Keratinocyte (primary cell): ENCODE measurements around the gene ANGPT4. TPM values are rescaled to one million over a fixed set of nuclear protein-coding genes. Genes with fewer than 3 reads are reported as not detected.

Experiments
- DNase-seq: peaks from one replicate; pipeline ENCODE4 v3.0.0-alpha.2; 2011; ENCODE audit warnings: low read depth, missing footprints, low spot score
- FAIRE-seq: peaks from 2 replicates; lab custom pipeline; 2011; peaks lifted over from hg19 to GRCh38; lab: Jason Lieb, UNC
- H2AFZ ChIP-seq: 2 replicates; pipeline ENCODE4 v1.6.0; 2012; ENCODE audit warnings: low read length, control low read depth, inconsistent platforms; ENCODE audit not compliant: control insufficient read depth
- H3K27ac ChIP-seq: 2 replicates; pipeline ENCODE4 v1.5.1; 2011; ENCODE audit warnings: low read length; ENCODE audit not compliant: control insufficient read depth, insufficient read depth
- H3K27me3 ChIP-seq: 3 replicates; pipeline ENCODE4 v1.6.0; 2011; ENCODE audit warnings: low read length; ENCODE audit not compliant: control insufficient read depth, insufficient read depth; ENCODE audit errors: extremely low read depth
- H3K36me3 ChIP-seq, 2 experiments: 2 replicates in 1 of 2; 3 replicates in 1 of 2; pipeline ENCODE4 v1.5.1; 2011; ENCODE audit warnings: low read length in 2 of 2, mild to moderate bottlenecking in 1 of 2; ENCODE audit not compliant: control insufficient read depth in 2 of 2, insufficient read depth in 2 of 2; ENCODE audit errors: extremely low read depth in 1 of 2
- H3K4me1 ChIP-seq: 3 replicates; pipeline ENCODE4 v1.5.1; 2011; ENCODE audit warnings: low read length; ENCODE audit not compliant: control insufficient read depth, insufficient read depth; ENCODE audit errors: extremely low read depth
- H3K4me2 ChIP-seq: 3 replicates; pipeline ENCODE4 v1.6.0; 2011; ENCODE audit warnings: low read depth, low read length; ENCODE audit not compliant: control insufficient read depth, insufficient read depth; ENCODE audit errors: extremely low read depth
- H3K4me3 ChIP-seq, 3 experiments: fragments of 200-600 bp in 1 of 3; sonication (generic) in 1 of 3; 2 replicates in 2 of 3; 3 replicates in 1 of 3; pipeline ENCODE4 v1.5.1; 2011 to 2016; ENCODE audit warnings: low read length in 3 of 3, mild to moderate bottlenecking in 3 of 3, control low read depth in 2 of 3, inconsistent platforms in 1 of 3, low read depth in 1 of 3, mixed read lengths in 1 of 3, mixed run types in 1 of 3, moderate library complexity in 1 of 3; ENCODE audit not compliant: control insufficient read depth in 2 of 3, insufficient read depth in 2 of 3; ENCODE audit errors: extremely low read depth in 1 of 3
- H3K79me2 ChIP-seq: 2 replicates; pipeline ENCODE4 v1.6.0; 2012; ENCODE audit warnings: low read length; ENCODE audit not compliant: control insufficient read depth, insufficient read depth
- H3K9ac ChIP-seq: 3 replicates; pipeline ENCODE4 v1.6.0; 2011; ENCODE audit warnings: low read length; ENCODE audit not compliant: control insufficient read depth, insufficient read depth; ENCODE audit errors: extremely low read depth
- H3K9me1 ChIP-seq: 3 replicates; pipeline ENCODE4 v1.6.0; 2011; ENCODE audit warnings: low read length; ENCODE audit not compliant: control insufficient read depth, insufficient read depth; ENCODE audit errors: extremely low read depth
- H3K9me3 ChIP-seq: 2 replicates; pipeline ENCODE4 v1.5.1; 2012; ENCODE audit warnings: low read depth, low read length; ENCODE audit not compliant: control insufficient read depth
- H4K20me1 ChIP-seq: 3 replicates; pipeline ENCODE4 v1.6.0; 2011; ENCODE audit warnings: low read length; ENCODE audit not compliant: control insufficient read depth, insufficient read depth; ENCODE audit errors: extremely low read depth
- EZH2 ChIP-seq: IDR thresholded peaks from one replicate; pipeline ENCODE4 v1.6.1; 2012; ENCODE audit warnings: inconsistent platforms, mild to moderate bottlenecking, low read length, moderate library complexity
- dilution Hi-C: fragments of 300-500 bp; cut with MboI; formaldehyde crosslinking; loops from one replicate; pipeline ENCODE4 v1.7.0; 2020; ENCODE audit warnings: low sequenced_read_pairs; ENCODE audit not compliant: extremely low pct_ligation_motif_present
- polyA plus RNA-seq, 5 experiments: library from polyadenylated mRNA; depleted of rRNA in 3 of 5; stranded (reverse) in 3 of 5; stranded (forward) in 1 of 5; unstranded in 1 of 5; fragments of >200 nt; gene quantifications; 1 replicate in 1 of 5; 2 replicates in 3 of 5; 3 replicates in 1 of 5; pipeline versions ENCODE4 v1.2.1 to v1.2.3, GENCODE V29; 2011 to 2012; ENCODE audit warnings: missing spikeins in 2 of 5, low read depth in 1 of 5, low replicate concordance in 1 of 5
- TF ChIP-seq, protein P1 (sequence below), 3 experiments: IDR thresholded peaks in 1 of 3; conservative IDR thresholded peaks in 1 of 3; optimal IDR thresholded peaks in 1 of 3; 2 replicates in 2 of 3; 3 replicates in 1 of 3; pipeline versions ENCODE3 to v1.5.1; 2011; ENCODE audit warnings: low read length in 3 of 3, mild to moderate bottlenecking in 3 of 3, moderate library complexity in 2 of 3, control low read depth in 1 of 3, inconsistent platforms in 1 of 3; ENCODE audit not compliant: insufficient read depth in 2 of 3; ENCODE audit errors: extremely low read depth in 1 of 3

Gene ANGPT4
- polyA plus RNA-seq, 1 donor (not counting 4 experiments of a cell fraction or from before 2014, with no cell fraction given): not detected

DNA sequence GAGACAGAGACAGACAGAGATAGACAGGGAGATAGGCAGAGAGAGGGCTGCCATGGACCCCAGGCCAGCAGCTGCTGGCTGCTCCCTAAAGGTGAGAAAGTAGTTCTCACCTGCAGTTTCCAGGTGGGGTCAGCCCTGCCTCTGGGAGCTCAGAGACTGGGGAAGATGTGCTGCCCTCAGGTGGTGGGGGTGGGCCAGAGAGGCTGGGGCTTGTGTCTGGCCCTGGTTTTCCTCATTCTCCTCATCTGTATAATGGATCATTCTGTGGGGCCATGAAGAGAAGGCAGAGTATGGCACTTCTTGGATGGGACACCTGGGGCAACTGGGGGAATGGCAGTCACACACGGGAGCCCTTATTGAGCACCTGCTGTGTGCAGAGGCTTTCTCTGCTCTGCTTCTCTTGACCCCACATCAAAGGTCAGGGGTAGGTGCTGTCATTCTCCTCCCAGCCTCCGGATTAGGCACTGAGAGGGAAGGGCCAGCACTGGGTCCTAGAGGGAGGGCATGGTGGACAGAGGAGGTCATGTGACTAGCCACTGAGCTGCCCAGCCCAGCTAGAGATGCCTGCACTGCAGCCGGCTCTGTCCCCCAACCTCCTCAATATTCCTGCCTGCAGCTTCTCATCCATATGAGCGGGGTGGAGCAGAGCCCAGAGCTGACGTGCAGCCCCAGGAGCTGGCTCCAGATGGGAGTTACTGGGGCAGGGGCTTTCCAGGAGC, 4.1 kb downstream of the ANGPT4 start:
- DNase-seq (no peak), FAIRE-seq (no peak)
- Histone ChIP-seq H4K20me1 (no peaks in the 10 kb centered on the region), H3K4me2 (no peak overlapping the region), H3K36me3 (no peaks in the 10 kb centered on the region), H3K4me1 (no peaks in the 10 kb centered on the region), H3K27me3 (peaks cover 29% of the 10 kb centered on the region), H2AFZ (no peak overlapping the region), H3K9me3 (no peaks in the 10 kb centered on the region), H3K9ac (no peak overlapping the region), H3K27ac (no peak overlapping the region), H3K4me3 (no peak overlapping the region), H3K9me1 (no peaks in the 10 kb centered on the region), H3K79me2 (no peaks in the 10 kb centered on the region)
- dilution Hi-C loops: no loop called here
- TF ChIP-seq EZH2: no peak
- TF ChIP-seq, protein P1, sequence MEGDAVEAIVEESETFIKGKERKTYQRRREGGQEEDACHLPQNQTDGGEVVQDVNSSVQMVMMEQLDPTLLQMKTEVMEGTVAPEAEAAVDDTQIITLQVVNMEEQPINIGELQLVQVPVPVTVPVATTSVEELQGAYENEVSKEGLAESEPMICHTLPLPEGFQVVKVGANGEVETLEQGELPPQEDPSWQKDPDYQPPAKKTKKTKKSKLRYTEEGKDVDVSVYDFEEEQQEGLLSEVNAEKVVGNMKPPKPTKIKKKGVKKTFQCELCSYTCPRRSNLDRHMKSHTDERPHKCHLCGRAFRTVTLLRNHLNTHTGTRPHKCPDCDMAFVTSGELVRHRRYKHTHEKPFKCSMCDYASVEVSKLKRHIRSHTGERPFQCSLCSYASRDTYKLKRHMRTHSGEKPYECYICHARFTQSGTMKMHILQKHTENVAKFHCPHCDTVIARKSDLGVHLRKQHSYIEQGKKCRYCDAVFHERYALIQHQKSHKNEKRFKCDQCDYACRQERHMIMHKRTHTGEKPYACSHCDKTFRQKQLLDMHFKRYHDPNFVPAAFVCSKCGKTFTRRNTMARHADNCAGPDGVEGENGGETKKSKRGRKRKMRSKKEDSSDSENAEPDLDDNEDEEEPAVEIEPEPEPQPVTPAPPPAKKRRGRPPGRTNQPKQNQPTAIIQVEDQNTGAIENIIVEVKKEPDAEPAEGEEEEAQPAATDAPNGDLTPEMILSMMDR (optimal IDR thresholded peaks at IDR 0.05 in 1 of 3, IDR thresholded peaks at IDR 0.05 in 1 of 3, conservative IDR thresholded peaks at IDR 0.05 in 1 of 3; ENCODE audit: extremely low read depth in 1 of 3, insufficient read depth in 2 of 3, low read length in 3 of 3): peak in 2 of 3 experiments; percentile 6 to 46

DNA sequence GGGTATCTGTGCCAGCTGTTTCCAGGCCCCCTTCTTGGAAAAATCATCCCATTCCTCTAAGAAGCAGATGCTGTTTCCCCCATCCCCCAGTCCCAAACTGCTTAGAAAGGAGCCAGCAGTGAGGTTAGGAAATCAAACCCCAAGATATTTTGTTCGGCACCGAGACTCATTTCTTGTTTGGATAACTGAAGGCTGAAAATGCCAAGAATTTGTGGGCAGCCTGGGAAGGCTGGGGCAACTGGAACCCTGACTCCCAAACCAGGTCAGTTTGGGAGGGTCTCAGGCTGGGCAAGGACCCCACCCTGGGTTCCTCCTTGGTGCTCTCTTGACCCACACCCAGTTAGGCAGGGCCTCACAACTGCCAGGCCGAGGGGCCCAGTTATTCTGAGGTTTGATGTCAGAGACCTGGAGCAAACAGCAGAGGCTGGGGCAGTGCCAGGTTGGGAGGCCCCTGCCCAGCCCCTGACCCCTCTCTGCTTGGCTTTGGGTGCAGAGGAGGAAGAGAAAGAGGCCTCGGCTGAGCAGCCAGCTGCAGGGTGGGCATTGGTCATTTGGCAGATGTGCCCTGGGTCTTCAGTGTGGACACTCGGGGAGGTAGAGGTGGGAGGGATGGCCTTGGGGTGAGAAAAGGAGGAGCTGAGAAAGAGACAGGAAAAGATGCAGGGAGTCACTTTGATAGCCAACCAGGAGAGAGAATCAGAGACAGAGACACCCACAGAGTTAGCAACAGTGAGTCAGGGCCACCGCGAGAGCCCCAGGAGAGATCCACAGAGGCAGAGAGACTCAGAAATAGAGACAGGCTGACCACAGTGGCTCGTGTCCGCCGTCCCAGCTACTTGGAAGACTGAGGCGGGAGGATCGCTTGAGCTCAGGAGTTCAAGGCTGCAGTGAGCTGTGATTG, 5.0 kb downstream of the ANGPT4 start:
- no peak overlapping the region for H3K9ac ChIP-seq
- H3K4me2 ChIP-seq: no peak overlapping the region
- H2AFZ ChIP-seq: no peak overlapping the region
- H4K20me1 ChIP-seq: no peaks in the 10 kb centered on the region
- dilution Hi-C loops: no loop called here
- H3K36me3 ChIP-seq: no peaks in the 10 kb centered on the region
- H3K4me3 ChIP-seq: no peak overlapping the region
- H3K9me3 ChIP-seq: no peaks in the 10 kb centered on the region
- no peaks in the 10 kb centered on the region for H3K4me1 ChIP-seq
- H3K27ac ChIP-seq: no peak overlapping the region
- peaks cover 25% of the 10 kb centered on the region for H3K27me3 ChIP-seq
- no peaks in the 10 kb centered on the region for H3K9me1 ChIP-seq
- H3K79me2 ChIP-seq: no peaks in the 10 kb centered on the region
- no peak for TF ChIP-seq EZH2
- TF ChIP-seq, protein P1 (optimal IDR thresholded peaks at IDR 0.05 in 1 of 3, IDR thresholded peaks at IDR 0.05 in 1 of 3, conservative IDR thresholded peaks at IDR 0.05 in 1 of 3; ENCODE audit: extremely low read depth in 1 of 3, insufficient read depth in 2 of 3, low read length in 3 of 3): no peak
- DNase-seq (no peak), FAIRE-seq (no peak)
